ENCODE data around the gene BNIP1.
"Not testable (repeated sequence)": the region's sequence is repeated elsewhere in the genome, so short reads cannot be mapped to it uniquely, and the experiment has no call there.

BNIP1 gene

DNA sequence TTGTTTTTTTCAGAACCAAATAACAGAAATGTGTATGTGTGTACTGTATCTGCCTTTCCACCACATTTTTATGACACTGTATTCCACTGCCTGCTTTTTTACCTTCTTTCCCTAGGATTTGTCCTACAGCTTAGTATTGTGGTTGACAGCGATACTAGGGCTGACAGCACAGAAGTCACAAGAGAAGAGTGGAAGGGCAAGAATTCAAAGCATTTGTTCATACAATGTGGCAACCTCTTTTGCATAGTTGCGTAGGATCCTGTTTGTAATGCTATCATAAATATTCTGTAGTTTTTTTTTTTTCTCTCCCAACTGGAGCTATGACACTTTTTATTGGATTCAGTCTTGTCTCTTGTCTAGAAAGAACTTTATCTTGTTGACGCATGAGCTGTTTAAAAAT lies 5.6 kb upstream of the BNIP1 start:
- H3K9me3 ChIP-seq (ENCODE audit: control insufficient read depth in 2 of 2, low read length in 2 of 2): no peaks in the 10 kb centered on the region
- H3K36me3 ChIP-seq (ENCODE audit: control insufficient read depth in 2 of 2, insufficient read depth in 2 of 2, low read length in 2 of 2): peaks cover 0 to 3% of the 10 kb centered on the region in 2 donors
- H3K9ac ChIP-seq (ENCODE audit: low read depth in 1 of 2, low read length in 2 of 2): no peak overlapping the region
- H3K27me3 ChIP-seq (ENCODE audit: control insufficient read depth in 2 of 2, insufficient read depth in 2 of 2, low read length in 2 of 2): no peaks in the 10 kb centered on the region
- no peak overlapping the region for H3K27ac ChIP-seq (ENCODE audit: low read depth in 2 of 2, low read length in 2 of 2)
- no peak overlapping the region for H3K4me3 ChIP-seq (ENCODE audit: low read length in 2 of 2)
- no peaks in the 10 kb centered on the region for H3K4me1 ChIP-seq (ENCODE audit: control insufficient read depth in 2 of 2, insufficient read depth in 2 of 2, low read length in 2 of 2)

DNA sequence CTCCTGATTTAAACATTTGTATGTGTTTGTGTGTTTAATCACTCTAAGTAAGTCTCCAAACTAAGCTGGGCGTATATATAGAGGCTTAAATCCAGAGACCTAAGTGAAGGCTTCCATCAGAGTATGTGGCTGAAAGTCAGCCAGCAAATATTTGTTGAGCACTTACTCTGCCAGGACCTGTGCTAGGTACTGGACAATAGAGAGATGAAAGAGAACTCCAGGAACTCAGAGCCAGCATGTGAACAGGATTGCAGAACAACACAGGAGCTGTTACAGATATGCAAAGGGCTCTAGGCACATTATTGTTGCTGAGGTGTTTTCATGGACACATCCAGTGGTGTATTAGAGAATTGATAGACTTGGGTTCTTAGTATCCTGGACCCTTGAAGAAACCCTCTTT lies 4.7 kb upstream of the BNIP1 start:
- no peaks in the 10 kb centered on the region for H3K4me1 ChIP-seq (ENCODE audit: control insufficient read depth in 2 of 2, insufficient read depth in 2 of 2, low read length in 2 of 2)
- H3K4me3 ChIP-seq (ENCODE audit: low read length in 2 of 2): no peak overlapping the region
- H3K27ac ChIP-seq (ENCODE audit: low read depth in 2 of 2, low read length in 2 of 2): no peak overlapping the region
- peaks cover 0 to 3% of the 10 kb centered on the region in 2 donors for H3K36me3 ChIP-seq (ENCODE audit: control insufficient read depth in 2 of 2, insufficient read depth in 2 of 2, low read length in 2 of 2)
- H3K27me3 ChIP-seq (ENCODE audit: control insufficient read depth in 2 of 2, insufficient read depth in 2 of 2, low read length in 2 of 2): no peaks in the 10 kb centered on the region
- no peak overlapping the region for H3K9ac ChIP-seq (ENCODE audit: low read depth in 1 of 2, low read length in 2 of 2)
- no peaks in the 10 kb centered on the region for H3K9me3 ChIP-seq (ENCODE audit: control insufficient read depth in 2 of 2, low read length in 2 of 2)

DNA sequence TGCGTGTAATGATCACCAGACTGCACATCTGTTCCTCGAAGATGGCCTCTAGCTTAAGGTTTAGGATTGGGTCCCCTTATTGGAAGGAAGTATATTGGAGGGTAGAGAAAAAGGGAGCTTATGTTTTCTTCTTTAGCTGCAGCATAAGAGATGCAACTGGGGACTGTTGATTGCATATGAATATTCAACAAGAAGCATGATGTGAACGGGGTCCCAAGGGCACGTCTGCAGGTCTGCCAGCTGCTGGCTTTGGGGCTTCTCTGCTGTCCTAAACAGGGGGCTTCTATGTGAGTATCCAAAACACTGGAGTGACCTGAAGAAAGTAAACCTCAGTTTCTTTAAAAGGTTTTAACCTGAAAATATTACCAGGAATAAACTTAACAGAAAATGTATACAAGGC lies 3.6 kb upstream of the BNIP1 start:
- Histone ChIP-seq H3K4me3 (ENCODE audit: low read length in 2 of 2) (no peak overlapping the region), H3K27ac (ENCODE audit: low read depth in 2 of 2, low read length in 2 of 2) (no peak overlapping the region), H3K27me3 (ENCODE audit: control insufficient read depth in 2 of 2, insufficient read depth in 2 of 2, low read length in 2 of 2) (no peaks in the 10 kb centered on the region), H3K9me3 (ENCODE audit: control insufficient read depth in 2 of 2, low read length in 2 of 2) (no peaks in the 10 kb centered on the region), H3K36me3 (ENCODE audit: control insufficient read depth in 2 of 2, insufficient read depth in 2 of 2, low read length in 2 of 2) (peaks cover 0 to 3% of the 10 kb centered on the region in 2 donors), H3K4me1 (ENCODE audit: control insufficient read depth in 2 of 2, insufficient read depth in 2 of 2, low read length in 2 of 2) (peaks cover 2 to 4% of the 10 kb centered on the region in 2 donors), H3K9ac (ENCODE audit: low read depth in 1 of 2, low read length in 2 of 2) (no peak overlapping the region)

DNA sequence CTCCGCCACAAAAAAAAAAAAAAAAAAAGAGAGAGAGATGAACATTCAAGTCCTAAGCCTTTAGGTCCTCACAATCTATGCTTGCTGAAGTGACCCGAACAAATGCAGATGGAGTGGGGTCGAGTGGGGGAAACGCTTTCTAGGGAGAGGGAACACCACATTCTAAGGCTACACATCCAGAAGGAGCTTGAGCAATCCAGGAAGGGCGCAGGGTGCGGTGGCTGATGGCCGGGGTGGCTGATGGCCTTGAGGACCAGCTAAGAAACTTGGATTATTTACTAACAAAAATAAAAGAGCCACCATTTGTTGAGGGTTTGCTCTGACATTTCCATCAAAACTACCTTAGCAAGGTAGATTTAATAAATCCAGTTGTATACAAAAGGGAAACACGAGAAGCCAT lies 764 bp upstream of the BNIP1 start:
- no peak overlapping the region for H3K9ac ChIP-seq (ENCODE audit: low read depth in 1 of 2, low read length in 2 of 2)
- peaks cover 2 to 4% of the 10 kb centered on the region in 2 donors for H3K4me1 ChIP-seq (ENCODE audit: control insufficient read depth in 2 of 2, insufficient read depth in 2 of 2, low read length in 2 of 2)
- no peak overlapping the region for H3K4me3 ChIP-seq (ENCODE audit: low read length in 2 of 2)
- H3K36me3 ChIP-seq (ENCODE audit: control insufficient read depth in 2 of 2, insufficient read depth in 2 of 2, low read length in 2 of 2): peaks cover 0 to 15% of the 10 kb centered on the region in 2 donors
- H3K9me3 ChIP-seq (ENCODE audit: control insufficient read depth in 2 of 2, low read length in 2 of 2): no peaks in the 10 kb centered on the region
- H3K27ac ChIP-seq (ENCODE audit: low read depth in 2 of 2, low read length in 2 of 2): no peak overlapping the region
- no peaks in the 10 kb centered on the region for H3K27me3 ChIP-seq (ENCODE audit: control insufficient read depth in 2 of 2, insufficient read depth in 2 of 2, low read length in 2 of 2)

DNA sequence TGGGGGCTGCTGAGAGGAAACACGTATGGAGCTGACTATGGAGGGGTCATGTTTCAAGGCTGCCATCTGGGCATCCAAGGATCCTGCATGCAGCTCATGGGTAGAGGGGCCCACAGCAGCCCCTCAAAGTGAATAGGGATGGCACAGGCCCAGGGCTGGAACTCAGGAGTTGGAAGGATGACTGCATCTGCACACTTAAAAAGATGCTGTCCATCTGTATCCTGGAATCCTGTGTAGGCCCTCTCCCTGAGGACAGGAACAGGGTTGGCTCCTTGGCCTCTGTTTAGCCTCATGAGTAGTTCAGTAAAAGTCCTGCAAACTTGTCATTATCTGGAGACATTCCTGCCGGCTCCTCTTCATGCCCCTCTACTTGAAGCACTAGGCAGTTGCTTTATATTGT lies 4.0 kb downstream of the BNIP1 start:
- H3K36me3 ChIP-seq (ENCODE audit: control insufficient read depth in 2 of 2, insufficient read depth in 2 of 2, low read length in 2 of 2): peaks cover 4 to 37% of the 10 kb centered on the region in 2 donors
- no peak overlapping the region for H3K4me3 ChIP-seq (ENCODE audit: low read length in 2 of 2)
- peaks cover 2 to 4% of the 10 kb centered on the region in 2 donors for H3K4me1 ChIP-seq (ENCODE audit: control insufficient read depth in 2 of 2, insufficient read depth in 2 of 2, low read length in 2 of 2)
- peaks cover 0 to 2% of the 10 kb centered on the region in 2 donors for H3K9me3 ChIP-seq (ENCODE audit: control insufficient read depth in 2 of 2, low read length in 2 of 2)
- no peak overlapping the region for H3K27ac ChIP-seq (ENCODE audit: low read depth in 2 of 2, low read length in 2 of 2)
- H3K27me3 ChIP-seq (ENCODE audit: control insufficient read depth in 2 of 2, insufficient read depth in 2 of 2, low read length in 2 of 2): no peaks in the 10 kb centered on the region
- no peak overlapping the region for H3K9ac ChIP-seq (ENCODE audit: low read depth in 1 of 2, low read length in 2 of 2)

DNA sequence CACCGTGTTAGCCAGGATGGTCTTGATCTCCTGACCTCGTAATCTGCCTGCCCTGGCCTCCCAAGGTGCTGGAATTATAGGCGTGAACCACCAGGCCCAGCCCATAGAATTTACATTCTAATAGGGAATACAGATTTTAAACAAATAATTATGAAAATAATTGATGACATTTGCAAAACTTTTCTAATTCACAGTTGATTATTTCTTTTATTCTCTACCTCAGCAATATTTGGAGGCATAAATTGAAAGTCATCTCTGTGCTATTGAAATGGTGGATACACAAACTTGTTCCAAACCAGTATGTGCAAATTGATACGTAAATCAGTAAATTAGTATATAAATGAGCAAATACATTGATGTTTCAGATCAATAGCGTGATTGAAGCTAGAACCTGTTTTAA lies 8.2 kb downstream of the BNIP1 start:
- no peaks in the 10 kb centered on the region for H3K4me1 ChIP-seq (ENCODE audit: control insufficient read depth in 2 of 2, insufficient read depth in 2 of 2, low read length in 2 of 2)
- H3K36me3 ChIP-seq (ENCODE audit: control insufficient read depth in 2 of 2, insufficient read depth in 2 of 2, low read length in 2 of 2): peaks cover 21 to 50% of the 10 kb centered on the region in 2 donors
- H3K9me3 ChIP-seq (ENCODE audit: control insufficient read depth in 2 of 2, low read length in 2 of 2): peaks cover 0 to 2% of the 10 kb centered on the region in 2 donors
- no peak overlapping the region for H3K9ac ChIP-seq (ENCODE audit: low read depth in 1 of 2, low read length in 2 of 2)
- no peak overlapping the region for H3K27ac ChIP-seq (ENCODE audit: low read depth in 2 of 2, low read length in 2 of 2)
- H3K4me3 ChIP-seq (ENCODE audit: low read length in 2 of 2): no peak overlapping the region
- H3K27me3 ChIP-seq (ENCODE audit: control insufficient read depth in 2 of 2, insufficient read depth in 2 of 2, low read length in 2 of 2): no peaks in the 10 kb centered on the region

DNA sequence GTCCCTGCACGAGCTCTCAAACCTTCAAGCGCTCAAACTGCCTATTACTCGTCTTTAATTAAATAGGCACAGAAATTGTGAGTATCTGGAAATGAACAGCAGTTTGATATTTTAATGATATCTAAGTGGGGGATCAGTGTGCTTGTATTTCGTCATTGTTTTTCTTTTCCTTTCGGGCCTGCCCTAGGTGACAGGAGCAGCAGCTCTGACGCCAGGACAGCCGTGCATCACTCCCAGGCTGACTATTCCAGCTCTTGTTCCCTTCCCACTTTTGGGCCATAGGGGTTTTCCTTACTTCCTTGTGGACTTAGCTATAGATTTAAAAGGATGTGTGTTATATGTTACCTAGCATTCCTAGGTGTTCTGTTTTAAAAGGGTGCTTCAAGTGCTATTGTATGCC lies 9.5 kb downstream of the BNIP1 start:
- H3K4me3 ChIP-seq (ENCODE audit: low read length in 2 of 2): no peak overlapping the region
- peaks cover 0 to 2% of the 10 kb centered on the region in 2 donors for H3K9me3 ChIP-seq (ENCODE audit: control insufficient read depth in 2 of 2, low read length in 2 of 2)
- no peaks in the 10 kb centered on the region for H3K4me1 ChIP-seq (ENCODE audit: control insufficient read depth in 2 of 2, insufficient read depth in 2 of 2, low read length in 2 of 2)
- H3K27me3 ChIP-seq (ENCODE audit: control insufficient read depth in 2 of 2, insufficient read depth in 2 of 2, low read length in 2 of 2): no peaks in the 10 kb centered on the region
- H3K36me3 ChIP-seq (ENCODE audit: control insufficient read depth in 2 of 2, insufficient read depth in 2 of 2, low read length in 2 of 2): peaks cover 26 to 48% of the 10 kb centered on the region in 2 donors
- H3K9ac ChIP-seq (ENCODE audit: low read depth in 1 of 2, low read length in 2 of 2): no peak overlapping the region
- H3K27ac ChIP-seq (ENCODE audit: low read depth in 2 of 2, low read length in 2 of 2): no peak overlapping the region

DNA sequence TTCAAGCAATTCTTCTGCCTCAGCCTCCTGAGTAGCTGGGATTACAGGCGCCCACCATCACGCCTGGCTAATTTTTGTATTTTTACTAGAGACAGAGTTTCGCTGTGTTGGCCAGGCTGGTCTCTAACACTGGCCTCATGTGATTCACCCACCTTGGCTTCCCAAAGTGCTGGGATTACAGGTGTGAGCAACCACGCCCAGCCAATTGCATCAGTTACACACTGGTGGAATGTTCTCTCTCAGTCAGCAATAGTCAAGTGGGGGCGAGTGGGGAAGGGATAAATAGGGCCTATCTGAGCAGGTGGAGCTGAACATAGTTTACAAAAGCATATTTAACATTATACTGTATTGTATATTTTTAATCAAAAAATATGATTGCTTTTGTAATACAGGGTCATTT lies 10.3 kb downstream of the BNIP1 start:
- H3K9ac ChIP-seq (ENCODE audit: low read depth in 1 of 2, low read length in 2 of 2); H3K4me3 ChIP-seq (ENCODE audit: low read length in 2 of 2); H3K9me3 ChIP-seq (ENCODE audit: control insufficient read depth in 2 of 2, low read length in 2 of 2); H3K4me1 ChIP-seq (ENCODE audit: control insufficient read depth in 2 of 2, insufficient read depth in 2 of 2, low read length in 2 of 2); H3K27ac ChIP-seq (ENCODE audit: low read depth in 2 of 2, low read length in 2 of 2); H3K27me3 ChIP-seq (ENCODE audit: control insufficient read depth in 2 of 2, insufficient read depth in 2 of 2, low read length in 2 of 2): not testable (repeated sequence)
- peaks cover 30 to 42% of the 10 kb centered on the region in 2 donors for H3K36me3 ChIP-seq (ENCODE audit: control insufficient read depth in 2 of 2, insufficient read depth in 2 of 2, low read length in 2 of 2)

DNA sequence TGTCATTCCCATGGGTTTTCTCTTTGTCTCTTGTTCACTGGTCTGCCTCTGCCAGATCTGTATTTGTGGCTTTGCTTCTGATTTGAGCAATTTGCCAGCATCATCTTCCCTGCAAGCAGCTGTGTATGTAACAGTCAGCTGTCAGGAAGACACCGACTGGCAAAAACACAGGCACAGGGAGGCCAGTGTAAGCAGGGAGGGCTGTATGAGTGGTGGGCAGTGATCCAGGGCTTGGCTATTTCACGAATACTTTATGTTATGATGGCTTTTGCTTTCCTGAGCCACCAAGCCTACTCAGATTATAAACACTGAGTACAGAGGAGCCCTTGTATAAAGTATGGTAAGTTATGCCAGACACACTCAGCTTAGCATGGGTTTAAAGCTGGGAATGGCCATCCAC lies 11.6 kb downstream of the BNIP1 start:
- Histone ChIP-seq H3K9ac (ENCODE audit: low read depth in 1 of 2, low read length in 2 of 2) (no peak overlapping the region), H3K36me3 (ENCODE audit: control insufficient read depth in 2 of 2, insufficient read depth in 2 of 2, low read length in 2 of 2) (peaks cover 35 to 44% of the 10 kb centered on the region in 2 donors), H3K27me3 (ENCODE audit: control insufficient read depth in 2 of 2, insufficient read depth in 2 of 2, low read length in 2 of 2) (no peaks in the 10 kb centered on the region), H3K27ac (ENCODE audit: low read depth in 2 of 2, low read length in 2 of 2) (no peak overlapping the region), H3K4me1 (ENCODE audit: control insufficient read depth in 2 of 2, insufficient read depth in 2 of 2, low read length in 2 of 2) (no peaks in the 10 kb centered on the region), H3K4me3 (ENCODE audit: low read length in 2 of 2) (no peak overlapping the region), H3K9me3 (ENCODE audit: control insufficient read depth in 2 of 2, low read length in 2 of 2) (no peaks in the 10 kb centered on the region)

DNA sequence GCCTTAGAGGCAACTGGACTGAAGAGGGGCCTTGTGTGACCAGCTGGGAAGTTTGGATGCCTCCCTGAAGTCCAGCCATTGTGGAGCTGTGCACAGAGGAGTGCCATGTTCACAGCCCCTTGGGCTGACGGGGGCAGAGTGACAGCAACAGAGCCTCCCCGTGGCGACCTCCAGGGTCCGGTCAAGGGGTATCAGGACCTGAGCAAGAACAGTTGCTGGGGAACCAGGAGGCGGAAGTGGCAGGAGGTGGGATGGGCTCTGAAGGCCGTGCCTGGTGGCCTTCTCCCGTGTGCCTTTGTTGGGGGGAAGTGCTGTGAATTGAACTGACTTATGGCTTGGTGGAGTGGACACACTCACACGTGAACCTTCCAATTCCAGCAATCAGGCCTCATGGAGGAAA lies 14.0 kb downstream of the BNIP1 start:
- no peaks in the 10 kb centered on the region for H3K4me1 ChIP-seq (ENCODE audit: control insufficient read depth in 2 of 2, insufficient read depth in 2 of 2, low read length in 2 of 2)
- no peaks in the 10 kb centered on the region for H3K9me3 ChIP-seq (ENCODE audit: control insufficient read depth in 2 of 2, low read length in 2 of 2)
- H3K36me3 ChIP-seq (ENCODE audit: control insufficient read depth in 2 of 2, insufficient read depth in 2 of 2, low read length in 2 of 2): peaks cover 39 to 45% of the 10 kb centered on the region in 2 donors
- H3K27me3 ChIP-seq (ENCODE audit: control insufficient read depth in 2 of 2, insufficient read depth in 2 of 2, low read length in 2 of 2): no peaks in the 10 kb centered on the region
- H3K9ac ChIP-seq (ENCODE audit: low read depth in 1 of 2, low read length in 2 of 2): no peak overlapping the region
- no peak overlapping the region for H3K4me3 ChIP-seq (ENCODE audit: low read length in 2 of 2)
- no peak overlapping the region for H3K27ac ChIP-seq (ENCODE audit: low read depth in 2 of 2, low read length in 2 of 2)

DNA sequence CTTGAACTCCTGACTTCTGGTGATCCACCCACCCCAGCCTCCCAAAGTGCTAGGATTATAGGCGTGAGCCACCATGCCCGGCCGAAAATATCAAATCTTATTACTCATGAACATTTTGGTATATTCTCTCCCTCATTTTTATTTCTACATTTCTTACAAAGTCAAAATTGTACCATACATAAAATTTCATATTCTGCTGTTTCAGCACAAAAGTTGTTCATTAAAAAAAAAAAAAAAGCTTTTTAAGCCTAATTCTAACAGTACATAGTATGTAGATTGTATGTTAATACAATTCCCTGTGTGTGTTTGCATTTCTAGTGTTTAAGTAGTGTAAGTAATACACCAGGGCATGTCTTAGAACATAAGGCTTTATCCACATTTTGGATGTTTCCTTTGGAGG lies 14.9 kb downstream of the BNIP1 start:
- no peak overlapping the region for H3K27ac ChIP-seq (ENCODE audit: low read depth in 2 of 2, low read length in 2 of 2)
- no peak overlapping the region for H3K9ac ChIP-seq (ENCODE audit: low read depth in 1 of 2, low read length in 2 of 2)
- H3K4me1 ChIP-seq (ENCODE audit: control insufficient read depth in 2 of 2, insufficient read depth in 2 of 2, low read length in 2 of 2): no peaks in the 10 kb centered on the region
- no peaks in the 10 kb centered on the region for H3K9me3 ChIP-seq (ENCODE audit: control insufficient read depth in 2 of 2, low read length in 2 of 2)
- H3K4me3 ChIP-seq (ENCODE audit: low read length in 2 of 2): no peak overlapping the region
- H3K27me3 ChIP-seq (ENCODE audit: control insufficient read depth in 2 of 2, insufficient read depth in 2 of 2, low read length in 2 of 2): no peaks in the 10 kb centered on the region
- peaks cover 32 to 47% of the 10 kb centered on the region in 2 donors for H3K36me3 ChIP-seq (ENCODE audit: control insufficient read depth in 2 of 2, insufficient read depth in 2 of 2, low read length in 2 of 2)
